Measurements from ENCODE around the gene CHML.
"Not testable (repeated sequence)": the region's sequence is repeated elsewhere in the genome, so short reads cannot be mapped to it uniquely, and the experiment has no call there.

DNA sequence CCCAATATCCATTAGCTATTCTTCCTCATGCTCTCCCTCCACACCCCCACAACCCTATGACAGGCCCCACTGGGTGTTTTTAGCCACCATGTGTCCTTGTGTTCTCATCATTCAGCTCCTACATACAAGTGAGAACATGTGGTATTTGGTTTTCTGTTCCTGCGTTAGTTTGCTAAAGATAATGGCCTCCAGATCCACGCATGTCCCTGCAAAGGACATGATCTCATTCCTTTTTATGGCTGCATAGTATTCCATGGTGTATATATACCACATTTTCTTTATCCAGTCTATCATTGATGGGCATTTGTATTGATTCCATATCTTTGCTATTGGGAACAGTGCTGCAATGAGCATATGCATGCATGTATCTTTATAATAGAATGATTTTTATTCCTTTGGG is 18.8 kb upstream of the CHML start:
- not testable (repeated sequence) for TF ChIP-seq EZH2 (IDR thresholded peaks at IDR 0.05; ENCODE audit: borderline replicate concordance); EZH2phosphoT487 (IDR thresholded peaks at IDR 0.05; ENCODE audit: low read depth, severe bottlenecking, unreplicated experiment)
- TF ChIP-seq, protein P1, sequence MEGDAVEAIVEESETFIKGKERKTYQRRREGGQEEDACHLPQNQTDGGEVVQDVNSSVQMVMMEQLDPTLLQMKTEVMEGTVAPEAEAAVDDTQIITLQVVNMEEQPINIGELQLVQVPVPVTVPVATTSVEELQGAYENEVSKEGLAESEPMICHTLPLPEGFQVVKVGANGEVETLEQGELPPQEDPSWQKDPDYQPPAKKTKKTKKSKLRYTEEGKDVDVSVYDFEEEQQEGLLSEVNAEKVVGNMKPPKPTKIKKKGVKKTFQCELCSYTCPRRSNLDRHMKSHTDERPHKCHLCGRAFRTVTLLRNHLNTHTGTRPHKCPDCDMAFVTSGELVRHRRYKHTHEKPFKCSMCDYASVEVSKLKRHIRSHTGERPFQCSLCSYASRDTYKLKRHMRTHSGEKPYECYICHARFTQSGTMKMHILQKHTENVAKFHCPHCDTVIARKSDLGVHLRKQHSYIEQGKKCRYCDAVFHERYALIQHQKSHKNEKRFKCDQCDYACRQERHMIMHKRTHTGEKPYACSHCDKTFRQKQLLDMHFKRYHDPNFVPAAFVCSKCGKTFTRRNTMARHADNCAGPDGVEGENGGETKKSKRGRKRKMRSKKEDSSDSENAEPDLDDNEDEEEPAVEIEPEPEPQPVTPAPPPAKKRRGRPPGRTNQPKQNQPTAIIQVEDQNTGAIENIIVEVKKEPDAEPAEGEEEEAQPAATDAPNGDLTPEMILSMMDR (IDR thresholded peaks at IDR 0.05; ENCODE audit: poor library complexity) = not testable (repeated sequence)

Measured in hepatocyte (in vitro differentiated cells).